H1 (cell line): ENCODE measurements around the gene MYBPH. TPM values are rescaled to one million over a fixed set of nuclear protein-coding genes. Genes with fewer than 3 reads are reported as not detected.

Experiments used
- CHD7 ChIP-seq: fragments of 300-600 bp; sonication (generic); IDR thresholded peaks from 2 replicates; pipeline ENCODE4 v1.7.1; 2012; ENCODE audit warnings: low read length, moderate library complexity, mild to moderate bottlenecking, inconsistent platforms; ENCODE audit not compliant: insufficient replicate concordance
- FOSL1 ChIP-seq: IDR thresholded peaks from 2 replicates; pipeline ENCODE4 v1.6.1; 2011; ENCODE audit warnings: mild to moderate bottlenecking, low read depth, low read length, moderate library complexity; ENCODE audit not compliant: insufficient read depth
- RXRA ChIP-seq: IDR thresholded peaks from 2 replicates; pipeline ENCODE4 v1.6.1; 2011; ENCODE audit warnings: low read depth, mild to moderate bottlenecking, low read length, moderate library complexity; ENCODE audit not compliant: insufficient read depth
- SIN3A ChIP-seq, 2 experiments: IDR thresholded peaks in 1 of 2; conservative IDR thresholded peaks in 1 of 2; 2 replicates each; pipeline ENCODE4 v1.6.1; 2011 to 2012; ENCODE audit warnings: low read length in 2 of 2, improper control_type of control experiment in 1 of 2, low read depth in 1 of 2, mild to moderate bottlenecking in 1 of 2
- polyA plus RNA-seq, 7 experiments: library from polyadenylated mRNA; depleted of rRNA in 3 of 7; stranded (reverse) in 5 of 7; unstranded in 2 of 7; fragments of >200 nt in 5 of 7; fragments of 200-250 nt in 2 of 7; gene quantifications; 1 replicate in 5 of 7; 2 replicates in 1 of 7; 4 replicates in 1 of 7; pipeline versions ENCODE4 v1.2.1 to v1.2.3, GENCODE V29; 2011 to 2013; ENCODE audit warnings: missing spikeins in 2 of 7, mixed read lengths in 2 of 7
- total RNA-seq: library from RNA; stranded (reverse); fragmentation: NEBNext Ultra II Directional; extraction: Animal tissue kit (Norgen Biotek cat#: 25700); gene quantifications from 2 replicates; pipeline ENCODE4 v1.2.1, GENCODE V29; 2021

Gene MYBPH
- total and polyA plus RNA-seq, 2 of the 8 experiments (the other 6 are each of a cell fraction or from before 2014, with no cell fraction given): not detected

DNA sequence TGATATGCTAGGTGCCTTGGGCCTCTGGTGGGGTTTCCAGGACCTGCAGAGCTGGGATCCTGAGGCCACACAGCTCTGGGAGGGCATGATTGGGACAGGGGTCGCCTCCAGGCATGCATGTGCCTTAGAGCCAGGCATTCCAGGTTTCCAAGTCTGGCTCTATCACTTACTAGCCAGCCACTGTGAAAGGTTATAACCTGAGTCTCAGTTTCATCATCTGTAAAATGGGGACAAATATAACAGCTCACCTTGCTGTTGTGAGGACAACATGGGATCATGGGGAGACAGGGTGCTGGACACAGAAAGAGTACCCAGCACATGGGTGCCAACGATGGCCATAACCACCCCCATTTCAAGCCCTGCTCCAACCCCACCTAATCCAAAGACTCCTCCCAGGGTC, 8.2 kb upstream of the MYBPH start (continued):
- TF ChIP-seq CHD7 (no peak), RXRA (no peak), FOSL1 (no peak), SIN3A (conservative IDR thresholded peaks at IDR 0.05 in 1 of 2, IDR thresholded peaks at IDR 0.05 in 1 of 2; ENCODE audit: low read depth in 1 of 2, low read length in 2 of 2) (no peak)
- TF ChIP-seq, all 59 proteins: peak for 0
